Activated T-cell treated with anti-CD3 and anti-CD28 coated beads, Interleukin-2, amount 50 U/mL, for 1 hour (primary cell): Measurements from ENCODE around the gene GNAS.

Experiments
- DNase-seq: peaks from one replicate; pipeline ENCODE4 v3.0.0-alpha.2; 2020

Gene GNAS

DNA sequence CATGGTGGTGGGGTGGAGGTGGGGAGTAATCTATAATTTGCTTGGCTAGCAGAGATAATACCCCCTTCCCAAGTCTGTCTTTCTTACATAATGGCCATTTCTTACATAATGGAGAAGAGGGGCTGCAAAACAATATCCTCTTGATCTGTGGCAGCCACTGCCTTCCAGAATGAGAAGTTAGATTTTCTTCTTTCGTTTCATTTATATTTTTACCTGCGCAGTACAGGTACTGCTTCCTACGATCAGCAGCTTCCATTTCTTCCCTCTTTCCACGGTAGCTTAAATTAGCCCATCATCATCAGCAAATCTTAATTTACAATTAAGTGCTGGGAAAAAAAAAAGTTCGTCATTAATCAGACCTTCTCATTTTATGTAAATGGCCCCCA, 30.2 kb downstream of the GNAS start:
- no peak for DNase-seq

GRCh38 chr20:58883241-58883691, 30.8 kb downstream of the GNAS start:
- DNase-seq = no peak

DNA sequence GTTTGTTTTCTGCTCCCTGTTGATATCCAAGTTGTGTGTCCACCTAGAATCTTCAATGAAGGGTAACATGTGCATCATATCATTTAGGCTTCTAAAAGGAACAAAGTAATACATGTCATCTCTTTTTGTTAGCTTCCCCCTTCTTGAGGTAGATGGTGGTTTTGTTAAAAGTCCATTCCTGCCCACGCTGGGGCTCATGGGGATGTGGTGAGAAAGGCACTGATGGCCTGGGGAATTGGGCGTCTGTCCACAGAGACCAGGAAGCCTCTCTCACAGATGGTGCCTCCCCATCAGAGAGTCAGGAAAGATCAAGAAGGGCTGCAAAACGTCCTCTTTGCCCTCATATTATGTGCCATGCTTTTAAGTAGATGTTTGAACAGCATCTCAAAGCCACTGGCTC, 32.5 kb downstream of the GNAS start:
- DNase-seq = no peak

- no peak for DNase-seq
Measured at GRCh38 chr20:58886546-58886945, 34.0 kb downstream of the GNAS start.

- no peak for DNase-seq
Measured at GRCh38 chr20:58888103-58888502, 35.6 kb downstream of the GNAS start.

DNA sequence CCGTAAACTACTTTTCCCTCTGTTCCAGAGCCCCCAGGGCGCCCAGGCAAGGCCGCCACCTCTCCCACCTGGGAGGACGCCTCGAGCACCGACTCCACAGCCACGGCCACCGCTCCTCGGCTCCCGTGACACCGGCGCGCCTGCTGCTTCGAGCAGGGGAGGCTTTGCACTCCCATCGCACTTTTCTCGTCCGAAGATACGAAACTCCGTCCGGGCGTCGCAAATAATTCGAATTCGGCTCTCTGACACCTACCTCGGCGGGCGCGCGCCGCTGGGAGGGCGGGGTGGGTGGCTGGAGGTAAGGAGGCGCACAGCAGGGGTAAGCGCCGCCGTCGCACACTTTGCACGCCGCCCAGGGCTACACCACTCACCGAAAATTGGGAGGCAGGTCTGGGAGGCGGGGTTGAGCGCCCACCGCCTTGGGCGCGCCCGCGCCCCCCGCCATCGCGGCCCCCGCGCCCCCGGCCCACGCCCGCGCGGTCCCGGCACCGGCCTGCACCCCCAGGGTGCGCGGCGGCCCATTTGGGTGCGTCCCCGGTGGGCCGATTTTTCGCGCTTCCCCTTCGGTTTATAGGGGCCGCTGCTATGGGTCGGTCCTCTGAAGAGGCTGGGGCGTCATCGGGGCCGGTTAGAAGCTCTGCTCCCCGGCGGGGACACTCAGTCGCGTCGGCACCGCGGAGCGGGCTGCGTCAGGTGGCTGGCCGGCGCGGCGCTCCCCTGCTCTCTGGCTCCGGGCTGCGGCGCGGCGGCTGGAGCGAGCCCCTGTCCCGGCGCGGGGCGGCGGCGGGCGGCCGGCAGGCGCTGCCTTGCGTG, 36.2 kb downstream of the GNAS start:
- DNase-seq = peak; percentile 86

DNA sequence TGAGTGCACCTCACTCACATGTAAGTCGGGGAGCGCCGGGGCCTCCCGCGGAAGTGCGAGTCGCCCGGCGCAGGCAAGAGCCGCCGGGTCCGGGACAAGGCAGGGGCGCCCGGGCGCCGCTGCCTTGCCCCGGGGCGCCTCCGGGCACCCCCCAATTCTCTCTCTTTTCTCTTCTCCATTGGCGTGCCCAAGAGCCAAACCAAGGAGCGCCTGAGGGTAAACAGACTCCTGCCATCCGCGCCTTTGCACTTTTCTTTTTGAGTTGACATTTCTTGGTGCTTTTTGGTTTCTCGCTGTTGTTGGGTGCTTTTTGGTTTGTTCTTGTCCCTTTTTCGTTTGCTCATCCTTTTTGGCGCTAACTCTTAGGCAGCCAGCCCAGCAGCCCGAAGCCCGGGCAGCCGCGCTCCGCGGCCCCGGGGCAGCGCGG, 36.8 kb downstream of the GNAS start:
- DNase-seq = no peak

- peak; percentile 72 for DNase-seq
Measured at GRCh38 chr20:58889798-58890517, 37.4 kb downstream of the GNAS start.

DNA sequence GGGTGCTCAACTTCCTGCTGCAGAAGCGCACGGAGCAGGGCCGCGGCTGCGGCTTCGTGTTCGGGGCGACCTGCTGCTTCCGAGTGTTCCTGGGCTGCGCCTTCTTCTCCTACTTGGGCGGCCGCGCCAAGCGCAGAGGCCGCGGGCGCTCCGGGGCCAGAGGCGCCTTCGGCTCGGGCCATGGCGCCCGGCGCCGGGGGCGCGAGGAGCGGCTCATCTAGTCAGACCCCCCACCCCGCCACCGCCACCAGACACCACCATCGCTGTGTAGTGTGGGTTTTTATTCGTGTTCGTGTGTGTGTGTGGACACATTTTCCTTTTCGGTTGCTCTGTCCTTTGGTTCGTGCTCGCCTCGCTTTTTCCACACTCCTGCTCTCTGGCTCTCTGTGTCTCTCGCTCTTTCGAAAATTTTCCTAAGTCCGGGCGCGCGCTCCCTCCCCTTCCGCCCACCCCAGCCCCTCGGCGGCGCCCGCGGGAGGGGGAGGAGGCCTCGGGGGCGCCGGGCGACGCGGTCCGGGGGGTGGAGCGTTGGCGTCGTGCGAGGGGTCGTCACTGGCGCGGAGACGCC, 38.1 kb downstream of the GNAS start:
- peak; percentile 80 for DNase-seq

- peak; percentile 83 for DNase-seq
Measured at GRCh38 chr20:58891086-58891717, 38.7 kb downstream of the GNAS start.

GRCh38 chr20:58891718-58892140, 39.2 kb downstream of the GNAS start:
- peak; percentile 62 for DNase-seq

GRCh38 chr20:58892141-58892931, 39.8 kb downstream of the GNAS start:
- peak; percentile 76 for DNase-seq

- DNase-seq = no peak
Measured at GRCh38 chr20:58892932-58893224, 40.4 kb downstream of the GNAS start.

DNA sequence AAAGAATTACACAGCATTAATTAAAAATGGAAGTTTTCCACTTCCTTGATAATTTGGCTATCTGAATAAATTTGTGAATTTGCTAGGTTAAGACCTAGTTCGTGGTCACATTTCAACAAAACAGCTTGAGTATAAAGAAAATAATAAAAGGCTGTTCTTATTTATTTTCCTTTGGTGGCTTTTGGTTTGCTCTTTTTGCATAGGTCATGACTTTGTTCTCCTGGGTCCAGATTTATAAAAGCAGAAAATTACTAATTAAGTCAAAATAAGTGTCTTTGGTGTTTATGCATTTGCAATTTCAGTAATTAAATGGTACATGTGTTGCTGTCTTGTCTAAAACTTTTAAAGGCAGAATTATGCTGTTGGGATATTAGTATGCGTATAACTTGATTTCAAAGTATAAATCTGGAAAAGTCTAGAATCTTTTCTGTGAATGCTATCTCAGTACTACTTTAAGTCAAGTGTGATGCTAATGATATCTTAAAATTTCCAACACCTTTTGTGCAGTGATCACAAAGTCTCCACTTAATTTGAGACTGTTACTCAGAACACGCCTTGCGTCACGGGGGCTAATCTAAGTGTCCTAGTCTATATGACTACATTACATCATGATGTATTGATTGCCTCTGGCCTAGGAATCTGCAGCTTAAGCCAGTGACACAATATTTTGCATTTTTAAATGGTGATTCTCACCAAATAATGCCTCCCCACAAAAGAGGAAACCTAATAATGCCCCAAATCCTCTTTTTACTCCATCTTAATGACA, 41.0 kb downstream of the GNAS start:
- no peak for DNase-seq

DNA sequence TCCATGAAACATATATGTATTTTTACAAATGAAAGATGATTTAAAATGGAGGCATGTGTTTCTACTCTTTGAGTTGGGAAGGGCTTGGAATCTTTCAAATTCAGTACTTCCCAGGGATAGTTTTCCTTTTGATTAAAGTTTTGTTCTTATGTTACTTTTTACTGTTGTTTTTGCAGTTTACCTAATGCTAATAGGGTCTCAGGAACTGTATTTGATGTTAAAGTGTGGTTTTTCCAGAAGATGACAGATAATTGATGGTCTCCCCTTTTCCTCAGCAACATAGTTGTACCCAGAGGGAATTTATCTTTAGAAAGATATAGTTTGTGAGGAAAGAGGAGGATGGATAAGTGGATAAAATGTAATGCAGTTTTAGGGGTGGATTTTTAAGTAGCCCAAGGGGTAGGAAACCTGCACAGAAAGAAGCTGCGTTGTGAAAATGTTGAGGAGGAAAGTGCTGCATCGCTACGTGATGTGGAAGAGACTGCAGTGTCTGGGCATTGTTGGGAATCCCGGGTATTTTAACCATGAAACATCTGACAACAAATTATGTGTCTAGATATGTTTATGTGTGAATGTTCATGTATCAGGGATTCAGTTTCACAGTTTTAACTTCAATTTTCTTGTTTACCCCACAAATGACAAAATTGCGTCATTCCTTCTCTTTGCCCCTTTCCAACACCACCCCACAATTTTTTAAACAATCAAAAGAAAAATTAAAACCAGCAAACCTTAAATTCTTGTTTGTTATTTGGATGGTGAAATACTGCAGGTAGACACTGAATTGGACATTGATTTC, 42.3 kb downstream of the GNAS start:
- no peak for DNase-seq

GRCh38 chr20:58895448-58896180, 43.1 kb downstream of the GNAS start:
- DNase-seq = no peak

DNA sequence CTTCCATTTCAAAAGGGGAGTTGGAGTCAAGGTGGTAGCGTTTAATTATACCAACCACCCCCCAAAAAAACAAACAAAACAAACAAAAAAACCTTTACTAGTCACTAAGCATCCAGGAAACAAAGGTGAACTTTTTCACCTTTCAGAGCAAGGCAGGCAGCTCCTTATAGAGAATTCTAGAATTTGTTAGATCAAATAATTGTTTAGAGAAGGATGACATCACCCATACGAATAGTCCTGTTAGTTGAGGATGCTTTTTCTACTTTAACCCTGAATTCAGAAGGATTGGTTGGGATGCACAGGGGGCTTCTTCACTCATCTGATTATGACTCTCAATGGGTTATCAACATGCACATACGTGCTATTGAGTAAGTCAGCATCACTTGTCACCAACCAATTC, 44.3 kb downstream of the GNAS start:
- no peak for DNase-seq

GRCh38 chr20:58897488-58897887, 45.0 kb downstream of the GNAS start:
- DNase-seq = no peak

DNA sequence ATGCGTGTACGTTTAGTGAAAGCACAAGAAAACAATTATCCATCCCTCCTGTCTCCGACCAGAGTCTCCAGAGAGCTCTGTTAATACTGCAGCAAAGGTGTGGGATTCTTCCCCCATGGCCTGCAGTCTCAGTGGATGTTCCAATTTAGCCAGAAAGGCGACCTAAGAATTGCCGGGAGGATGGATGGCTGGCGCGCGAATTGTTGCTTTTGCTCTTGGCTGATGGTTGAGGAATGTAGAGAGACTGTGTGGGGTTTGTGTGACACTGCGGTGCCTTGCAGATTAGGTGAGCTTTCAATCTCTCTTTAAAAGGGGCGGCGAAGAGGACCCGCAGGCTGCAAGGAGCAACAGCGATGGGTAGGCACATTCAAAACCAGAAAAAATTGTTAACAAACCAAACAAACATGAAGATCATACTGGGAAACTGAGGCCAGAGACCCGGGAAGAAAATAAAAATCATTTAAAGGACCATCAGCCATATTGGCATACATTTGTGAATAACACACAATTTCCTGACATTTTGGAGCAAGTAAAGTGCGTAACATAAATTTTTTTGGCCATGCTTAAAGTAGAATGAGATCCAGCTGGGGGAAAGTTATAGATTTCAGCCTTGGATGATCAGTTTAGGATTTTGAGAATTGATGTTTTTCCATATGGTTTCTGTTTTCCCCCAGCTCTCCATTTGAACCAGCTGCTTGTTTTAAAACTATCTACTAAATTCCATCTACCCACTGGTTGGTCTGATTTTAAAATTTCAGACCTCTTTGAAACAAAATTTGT, 46.3 kb downstream of the GNAS start:
- no peak for DNase-seq

GRCh38 chr20:58899512-58899911, 47.0 kb downstream of the GNAS start:
- DNase-seq = no peak
